Measurements from ENCODE around the gene SORCS2.
A peak's percentile ranks its signal among the peaks of the same experiment; 100 is the strongest.
"Not testable (repeated sequence)": the region's sequence is repeated elsewhere in the genome, so short reads cannot be mapped to it uniquely, and the experiment has no call there.

SORCS2 gene

DNA sequence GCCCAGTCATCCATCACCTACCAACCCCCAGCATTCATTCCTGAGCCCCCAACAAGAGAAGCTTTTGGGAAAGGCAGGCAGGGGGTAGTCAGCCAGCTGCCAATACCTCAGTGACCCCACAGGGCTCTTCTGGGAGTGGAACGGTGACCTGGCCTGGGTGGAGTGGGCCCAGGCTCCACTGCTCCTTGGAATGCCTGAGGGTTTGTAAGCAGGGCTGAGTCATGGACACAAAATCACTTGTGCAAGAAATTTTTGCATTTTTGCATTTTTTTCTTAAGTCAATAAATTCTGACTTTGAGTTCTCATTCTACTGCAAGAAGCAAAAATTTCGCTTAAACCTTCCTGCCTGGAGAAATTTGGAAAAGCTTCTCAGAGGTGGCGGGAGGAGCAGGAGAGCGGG is 18.5 kb downstream of the SORCS2 start:
- H3K4me3 ChIP-seq (ENCODE audit: low read depth, low read length), result no peak overlapping the region
- TF ChIP-seq, protein P1, sequence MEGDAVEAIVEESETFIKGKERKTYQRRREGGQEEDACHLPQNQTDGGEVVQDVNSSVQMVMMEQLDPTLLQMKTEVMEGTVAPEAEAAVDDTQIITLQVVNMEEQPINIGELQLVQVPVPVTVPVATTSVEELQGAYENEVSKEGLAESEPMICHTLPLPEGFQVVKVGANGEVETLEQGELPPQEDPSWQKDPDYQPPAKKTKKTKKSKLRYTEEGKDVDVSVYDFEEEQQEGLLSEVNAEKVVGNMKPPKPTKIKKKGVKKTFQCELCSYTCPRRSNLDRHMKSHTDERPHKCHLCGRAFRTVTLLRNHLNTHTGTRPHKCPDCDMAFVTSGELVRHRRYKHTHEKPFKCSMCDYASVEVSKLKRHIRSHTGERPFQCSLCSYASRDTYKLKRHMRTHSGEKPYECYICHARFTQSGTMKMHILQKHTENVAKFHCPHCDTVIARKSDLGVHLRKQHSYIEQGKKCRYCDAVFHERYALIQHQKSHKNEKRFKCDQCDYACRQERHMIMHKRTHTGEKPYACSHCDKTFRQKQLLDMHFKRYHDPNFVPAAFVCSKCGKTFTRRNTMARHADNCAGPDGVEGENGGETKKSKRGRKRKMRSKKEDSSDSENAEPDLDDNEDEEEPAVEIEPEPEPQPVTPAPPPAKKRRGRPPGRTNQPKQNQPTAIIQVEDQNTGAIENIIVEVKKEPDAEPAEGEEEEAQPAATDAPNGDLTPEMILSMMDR (conservative IDR thresholded peaks at IDR 0.05; ENCODE audit: low read depth, low read length), result no peak
- peak; percentile 90 for DNase-seq (ENCODE audit: low read depth)

DNA sequence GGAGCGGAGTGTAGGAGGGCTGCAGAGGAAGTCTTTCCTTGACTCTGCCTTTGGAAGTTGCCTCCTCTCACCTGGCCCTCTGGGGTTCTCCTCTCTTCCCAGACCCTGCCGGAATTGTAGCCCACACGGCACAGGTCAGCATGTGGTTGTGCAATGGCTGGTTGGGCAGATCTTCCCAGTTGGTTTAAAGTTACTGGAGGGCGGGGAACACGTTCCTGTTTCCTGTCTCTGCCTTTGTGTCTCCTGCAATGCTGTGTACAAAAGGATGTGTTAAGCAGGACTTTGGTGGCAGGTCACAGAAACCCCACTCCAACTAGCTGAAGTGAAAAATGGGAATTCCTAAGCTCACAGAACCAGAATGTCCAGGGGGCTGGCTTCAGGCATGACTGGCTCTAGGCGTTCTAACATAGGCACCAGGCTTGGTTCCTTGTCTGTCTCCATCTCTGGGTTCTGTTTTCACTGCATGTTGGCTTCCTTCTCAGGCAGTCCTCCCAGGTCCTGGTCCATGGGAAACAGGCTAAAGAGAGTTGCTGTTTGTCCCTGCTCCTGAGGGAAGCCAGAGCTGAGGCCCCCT is 19.9 kb downstream of the SORCS2 start:
- no peak overlapping the region for H3K4me3 ChIP-seq (ENCODE audit: low read depth, low read length)
- TF ChIP-seq, protein P1 (conservative IDR thresholded peaks at IDR 0.05; ENCODE audit: low read depth, low read length), result no peak
- peak; percentile 36 for DNase-seq (ENCODE audit: low read depth)

DNA sequence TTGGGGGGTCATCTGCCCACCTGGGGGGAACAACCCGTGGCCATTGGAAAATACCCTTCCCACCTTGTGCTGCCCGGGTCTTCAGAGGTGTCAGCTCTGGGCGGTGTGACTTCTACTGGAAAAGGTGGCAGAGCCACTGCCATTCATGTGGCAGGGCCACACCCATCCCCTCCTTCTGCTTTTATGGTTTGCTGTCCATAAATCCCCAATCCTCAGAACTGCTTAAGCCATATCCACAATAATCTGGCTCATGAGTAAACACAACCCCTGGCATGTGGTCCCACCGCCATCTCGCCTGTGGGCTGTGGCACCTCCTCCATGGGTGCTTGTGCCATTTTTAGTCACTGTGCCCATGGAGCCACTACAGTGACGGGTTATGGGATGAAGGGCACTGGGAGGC is 20.6 kb downstream of the SORCS2 start:
- TF ChIP-seq, protein P1 (conservative IDR thresholded peaks at IDR 0.05; ENCODE audit: low read depth, low read length), result no peak
- DNase-seq (ENCODE audit: low read depth), result no peak
- H3K4me3 ChIP-seq (ENCODE audit: low read depth, low read length), result no peak overlapping the region

DNA sequence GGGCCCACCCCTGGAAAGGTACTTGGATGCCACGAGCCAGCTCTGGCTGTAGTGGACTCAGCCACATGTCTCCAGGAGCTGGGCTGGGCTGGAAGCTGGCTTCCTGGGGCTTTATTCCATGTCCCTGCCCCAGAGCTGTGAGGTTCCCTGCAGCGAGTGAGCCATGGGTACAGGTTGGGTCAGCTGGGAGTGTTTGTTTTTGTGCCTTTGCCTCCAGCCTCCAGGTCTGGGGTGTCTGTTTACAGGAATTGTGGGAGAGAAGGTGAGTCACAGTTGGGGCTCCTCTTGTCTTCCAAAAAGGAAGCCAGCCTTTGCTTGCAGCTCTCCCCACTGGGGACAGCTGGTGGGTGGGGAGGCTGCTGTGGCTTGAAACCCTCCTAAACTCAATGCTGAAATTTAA is 21.5 kb downstream of the SORCS2 start:
- no peak overlapping the region for H3K4me3 ChIP-seq (ENCODE audit: low read depth, low read length)
- DNase-seq (ENCODE audit: low read depth), result no peak
- TF ChIP-seq, protein P1 (conservative IDR thresholded peaks at IDR 0.05; ENCODE audit: low read depth, low read length), result no peak

DNA sequence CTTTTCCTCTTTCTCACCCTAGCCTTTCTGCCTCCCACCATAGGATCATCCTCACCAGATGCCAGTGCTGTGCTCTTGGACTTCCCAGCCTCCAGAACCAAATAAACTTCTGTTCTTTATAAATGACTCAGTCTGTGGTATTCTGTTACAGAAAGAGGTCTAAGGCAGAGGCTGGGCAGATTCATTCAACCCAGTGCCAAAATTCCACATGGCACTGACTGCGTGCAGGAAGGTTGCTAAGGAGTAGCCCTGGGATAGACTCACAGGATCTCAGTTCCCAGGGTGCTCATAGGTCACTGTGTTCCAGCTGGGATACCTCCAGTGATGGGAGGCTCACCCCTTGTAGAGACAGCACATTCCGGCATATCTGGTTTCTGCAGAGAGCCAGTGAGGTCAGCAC is 22.0 kb downstream of the SORCS2 start:
- DNase-seq (ENCODE audit: low read depth), result no peak
- TF ChIP-seq, protein P1 (conservative IDR thresholded peaks at IDR 0.05; ENCODE audit: low read depth, low read length), result no peak
- no peak overlapping the region for H3K4me3 ChIP-seq (ENCODE audit: low read depth, low read length)

DNA sequence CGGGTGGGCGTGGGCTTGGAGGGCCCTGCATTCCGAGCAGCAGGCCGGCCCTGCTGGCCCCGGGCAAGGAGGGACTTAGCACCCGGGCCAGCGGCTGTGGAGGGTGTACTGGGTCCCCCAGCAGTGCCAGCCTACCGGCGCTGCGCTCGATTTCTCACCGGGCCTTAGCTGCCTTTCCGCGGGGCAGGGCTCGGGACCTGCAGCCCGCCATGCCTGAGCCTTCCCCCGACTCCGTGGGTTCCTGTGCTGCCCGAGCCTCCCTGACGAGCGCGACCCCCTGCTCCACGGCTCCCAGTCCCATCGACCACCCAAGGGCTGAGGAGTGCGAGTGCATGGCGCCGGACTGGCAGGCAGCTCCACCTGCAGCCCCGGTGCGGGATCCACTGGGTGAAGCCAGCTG is 22.8 kb downstream of the SORCS2 start:
- H3K4me3 ChIP-seq (ENCODE audit: low read depth, low read length); DNase-seq (ENCODE audit: low read depth): not testable (repeated sequence)

DNA sequence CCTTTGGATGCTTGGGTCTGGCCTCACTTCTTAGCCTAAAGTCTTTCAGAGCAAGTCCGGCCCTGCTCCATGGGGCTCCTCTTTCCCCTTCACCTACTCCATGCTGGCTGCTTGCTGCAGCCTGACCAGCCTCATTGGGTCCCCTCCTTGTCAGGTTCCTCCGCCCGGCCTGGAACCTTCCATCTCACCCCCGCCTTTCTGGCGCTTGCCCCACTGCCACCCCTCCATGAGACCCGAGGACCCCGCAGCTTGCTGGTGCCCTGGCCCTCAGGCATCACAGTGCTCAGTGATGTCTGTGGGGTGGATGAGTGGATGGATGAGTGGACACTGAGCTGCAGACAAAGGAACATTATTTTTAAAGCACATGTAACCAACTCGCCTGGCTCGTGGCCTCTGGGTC is 24.7 kb downstream of the SORCS2 start:
- TF ChIP-seq, protein P1 (conservative IDR thresholded peaks at IDR 0.05; ENCODE audit: low read depth, low read length), result no peak
- no peak overlapping the region for H3K4me3 ChIP-seq (ENCODE audit: low read depth, low read length)
- DNase-seq (ENCODE audit: low read depth), result no peak

All from choroid plexus epithelial cell (primary cell).